H1 (cell line): Measurements from ENCODE around the gene PSMD5. TPM values are rescaled to one million over a fixed set of nuclear protein-coding genes. Genes with fewer than 3 reads are reported as not detected.

ENCODE experiments used
- CTCF ChIA-PET: fragments of 300-600 bp; sonication (Branson Sonifier 250); formaldehyde crosslinking; loops from one replicate; lab custom pipeline; 2021; ENCODE audit not compliant: partially characterized antibody; lab: Charles Lee
- POLR2A ChIA-PET: fragments of 300-600 bp; sonication (Branson Sonifier 250); formaldehyde crosslinking; loops from one replicate; lab custom pipeline; 2021; ENCODE audit warnings: inconsistent platforms; ENCODE audit not compliant: partially characterized antibody; lab: Charles Lee
- DNase-seq, 2 experiments: peaks; one replicate each; pipeline versions ENCODE4 v3.0.0 to v3.0.0-alpha.2; 2010 to 2022; ENCODE audit warnings: low spot score in 2 of 2, low read depth in 1 of 2, mixed read lengths in 1 of 2
- FAIRE-seq: peaks from 2 replicates; lab custom pipeline; 2011; peaks lifted over from hg19 to GRCh38; lab: Jason Lieb, UNC
- H2AFZ ChIP-seq: 2 replicates; pipeline ENCODE4 v1.8.1; 2012; ENCODE audit warnings: low read length, inconsistent platforms
- H2AK5ac ChIP-seq: 2 replicates; pipeline ENCODE4 v1.6.1; 2013; ENCODE audit warnings: low read depth, low read length
- H2BK120ac ChIP-seq: replicated peaks from 2 replicates; pipeline ENCODE3; 2013; ENCODE audit warnings: low read depth, low read length, inconsistent platforms
- H2BK12ac ChIP-seq: 2 replicates; pipeline ENCODE4 v1.6.1; 2013; ENCODE audit warnings: low read depth, low read length
- H2BK15ac ChIP-seq: 2 replicates; pipeline ENCODE4 v1.6.1; 2013; ENCODE audit warnings: low read length
- H2BK20ac ChIP-seq: 2 replicates; pipeline ENCODE4 v1.6.1; 2013; ENCODE audit warnings: low read length
- H2BK5ac ChIP-seq: 2 replicates; pipeline ENCODE4 v1.6.1; 2013; ENCODE audit warnings: low read depth, low read length
- H3K14ac ChIP-seq: 2 replicates; pipeline ENCODE4 v1.6.1; 2013; ENCODE audit warnings: inconsistent platforms; ENCODE audit not compliant: insufficient read length
- H3K18ac ChIP-seq: 2 replicates; pipeline ENCODE4 v1.6.1; 2013; ENCODE audit warnings: low read length; ENCODE audit errors: extremely low read depth
- H3K23ac ChIP-seq: 2 replicates; pipeline ENCODE4 v1.6.1; 2013; ENCODE audit warnings: inconsistent platforms; ENCODE audit not compliant: insufficient read length
- H3K23me2 ChIP-seq: 2 replicates; pipeline ENCODE4 v1.6.1; 2013; ENCODE audit warnings: low read depth, low read length
- H3K27ac ChIP-seq: 2 replicates; pipeline ENCODE4 v1.6.1; 2011; ENCODE audit warnings: low read depth, low read length, inconsistent platforms
- H3K27me3 ChIP-seq, 4 experiments: replicated peaks in 1 of 4; 1 replicate in 1 of 4; 2 replicates in 3 of 4; pipeline versions ENCODE4 v1.6.1 to v1.8.1; 2011 to 2013; ENCODE audit warnings: low read length in 3 of 4, mild to moderate bottlenecking in 3 of 4, inconsistent platforms in 2 of 4, mixed read lengths in 2 of 4, moderate library complexity in 1 of 4; ENCODE audit not compliant: control insufficient read depth in 3 of 4, insufficient read depth in 3 of 4; ENCODE audit errors: extremely low read depth in 1 of 4
- H3K36me3 ChIP-seq, 4 experiments: 2 replicates each; pipeline versions ENCODE4 v1.6.1 to v1.8.1; 2011 to 2013; ENCODE audit warnings: mild to moderate bottlenecking in 4 of 4, low read length in 3 of 4, moderate library complexity in 2 of 4, control low read depth in 1 of 4, inconsistent platforms in 1 of 4; ENCODE audit not compliant: insufficient read depth in 4 of 4, control insufficient read depth in 2 of 4
- H3K4ac ChIP-seq: replicated peaks from 2 replicates; pipeline ENCODE3; 2013; ENCODE audit warnings: low read length, low read depth, mixed read lengths, inconsistent platforms; ENCODE audit not compliant: insufficient read length
- H3K4me1 ChIP-seq, 4 experiments: replicated peaks in 1 of 4; 1 replicate in 1 of 4; 2 replicates in 3 of 4; pipeline versions ENCODE4 v1.6.1 to v1.8.1; 2011 to 2013; ENCODE audit warnings: low read length in 3 of 4, inconsistent platforms in 2 of 4, mixed read lengths in 1 of 4; ENCODE audit not compliant: insufficient read depth in 4 of 4, control insufficient read depth in 3 of 4
- H3K4me2 ChIP-seq, 2 experiments: 2 replicates each; pipeline versions ENCODE4 v1.6.1 to v1.8.1; 2011 to 2013; ENCODE audit warnings: low read depth in 2 of 2, low read length in 2 of 2, control low read depth in 1 of 2, inconsistent platforms in 1 of 2, mild to moderate bottlenecking in 1 of 2; ENCODE audit not compliant: insufficient read depth in 1 of 2
- H3K4me3 ChIP-seq, 4 experiments: fragments of 200-600, 300-600 bp in 1 of 4; sonication (generic), shearing (Covaris generic), sonication (Bioruptor Twin) in 1 of 4; 2 replicates each; pipeline versions ENCODE4 v1.5.1 to v1.8.1; 2011 to 2016; ENCODE audit warnings: low read length in 4 of 4, low read depth in 3 of 4, control low read depth in 2 of 4, inconsistent platforms in 2 of 4, mild to moderate bottlenecking in 2 of 4, mixed read lengths in 1 of 4, moderate library complexity in 1 of 4; ENCODE audit not compliant: insufficient read depth in 2 of 4; ENCODE audit errors: extremely low read depth in 1 of 4
- H3K56ac ChIP-seq: replicated peaks from 2 replicates; pipeline ENCODE3; 2013; ENCODE audit warnings: low read depth, mild to moderate bottlenecking, mixed read lengths, low read length, inconsistent platforms; ENCODE audit not compliant: insufficient read length
- H3K79me1 ChIP-seq: 2 replicates; pipeline ENCODE4 v1.6.1; 2013; ENCODE audit warnings: low read depth, low read length, control low read depth
- H3K79me2 ChIP-seq, 2 experiments: 2 replicates each; pipeline versions ENCODE4 v1.6.1 to v1.8.1; 2012 to 2013; ENCODE audit warnings: low read length in 2 of 2, mild to moderate bottlenecking in 2 of 2, inconsistent platforms in 1 of 2; ENCODE audit not compliant: insufficient read depth in 2 of 2, control insufficient read depth in 1 of 2
- H3K9ac ChIP-seq, 4 experiments: replicated peaks in 1 of 4; 1 replicate in 1 of 4; 2 replicates in 3 of 4; pipeline versions ENCODE4 v1.6.1 to v1.8.1; 2011 to 2013; ENCODE audit warnings: low read depth in 3 of 4, low read length in 3 of 4, control low read depth in 2 of 4, mild to moderate bottlenecking in 2 of 4, moderate library complexity in 2 of 4, inconsistent platforms in 1 of 4; ENCODE audit errors: extremely low read depth in 1 of 4
- H3K9me3 ChIP-seq, 2 experiments: 2 replicates each; pipeline versions ENCODE4 v1.6.1 to v1.8.1; 2012 to 2013; ENCODE audit warnings: mild to moderate bottlenecking in 2 of 2, moderate library complexity in 2 of 2, control low read depth in 1 of 2, inconsistent platforms in 1 of 2, low read depth in 1 of 2, low read length in 1 of 2, mixed read lengths in 1 of 2; ENCODE audit not compliant: insufficient read depth in 2 of 2
- H4K20me1 ChIP-seq, 2 experiments: replicated peaks in 1 of 2; 2 replicates each; pipeline versions ENCODE3 to v1.8.1; 2011 to 2013; ENCODE audit warnings: inconsistent platforms in 2 of 2, low read length in 2 of 2, mild to moderate bottlenecking in 1 of 2; ENCODE audit not compliant: insufficient read depth in 2 of 2, control insufficient read depth in 1 of 2
- H4K5ac ChIP-seq: 2 replicates; pipeline ENCODE4 v1.6.1; 2013; ENCODE audit warnings: low read length, low read depth, mixed read lengths, inconsistent platforms; ENCODE audit not compliant: insufficient read length
- H4K8ac ChIP-seq: 2 replicates; pipeline ENCODE4 v1.8.0; 2013; ENCODE audit warnings: mild to moderate bottlenecking, moderate library complexity, low read length, inconsistent platforms; ENCODE audit not compliant: insufficient read depth; ENCODE audit errors: extremely low read depth
- H4K91ac ChIP-seq: replicated peaks from 2 replicates; pipeline ENCODE3; 2013; ENCODE audit warnings: low read length, mixed read lengths, inconsistent platforms; ENCODE audit not compliant: insufficient read length
- BACH1 ChIP-seq: IDR thresholded peaks from 2 replicates; pipeline ENCODE4 v1.6.1; 2012; ENCODE audit warnings: low read length, improper control_type of control experiment
- CBX5 ChIP-seq: fragments of 300-800, 300-1000 bp; sonication (generic); IDR thresholded peaks from 2 replicates; pipeline ENCODE4 v1.7.1; 2016; ENCODE audit warnings: antibody characterized with exemption, low read length, low read depth
- MAFK ChIP-seq: IDR thresholded peaks from 2 replicates; pipeline ENCODE4 v1.6.1; 2012; ENCODE audit warnings: low read depth, mild to moderate bottlenecking, improper control_type of control experiment, low read length
- NANOG ChIP-seq: IDR thresholded peaks from 2 replicates; pipeline ENCODE4 v1.6.1; 2011; ENCODE audit warnings: low read length, low read depth, mild to moderate bottlenecking, inconsistent platforms; ENCODE audit not compliant: insufficient read depth, poor library complexity, severe bottlenecking
- RNF2 ChIP-seq: fragments of 200-900, 300-1000 bp; sonication (generic); IDR thresholded peaks from 2 replicates; pipeline ENCODE4 v1.7.1; 2016; ENCODE audit warnings: borderline replicate concordance, low read depth, mild to moderate bottlenecking, antibody characterized with exemption, low read length; ENCODE audit not compliant: poor library complexity, severe bottlenecking; ENCODE audit errors: missing control alignments
- RXRA ChIP-seq: IDR thresholded peaks from 2 replicates; pipeline ENCODE4 v1.6.1; 2011; ENCODE audit warnings: low read depth, mild to moderate bottlenecking, low read length, moderate library complexity; ENCODE audit not compliant: insufficient read depth
- SIN3A ChIP-seq, 2 experiments: IDR thresholded peaks in 1 of 2; conservative IDR thresholded peaks in 1 of 2; 2 replicates each; pipeline ENCODE4 v1.6.1; 2011 to 2012; ENCODE audit warnings: low read length in 2 of 2, improper control_type of control experiment in 1 of 2, low read depth in 1 of 2, mild to moderate bottlenecking in 1 of 2
- SP2 ChIP-seq: IDR thresholded peaks from 2 replicates; pipeline ENCODE4 v1.6.1; 2012; ENCODE audit warnings: mild to moderate bottlenecking, low read length, inconsistent platforms
- SUZ12 ChIP-seq: fragments of 200-600 bp; sonication (generic); IDR thresholded peaks from 2 replicates; pipeline ENCODE4 v1.6.1; 2012; ENCODE audit warnings: mild to moderate bottlenecking, inconsistent platforms, low read length, moderate library complexity, mixed read lengths
- TAF7 ChIP-seq: optimal IDR thresholded peaks from 2 replicates; pipeline ENCODE3; 2011; ENCODE audit warnings: low read depth, mild to moderate bottlenecking, inconsistent platforms, low read length, moderate library complexity, borderline replicate concordance
- WGBS, 2 experiments: shearing (Covaris generic) in 1 of 2; methylation state at CpG; one replicate each; pipeline versions ENCODE4 v1.1.6 to v1.1.7; 2013 to 2015; ENCODE audit warnings: low lambda C conversion rate in 2 of 2, mixed read lengths in 2 of 2, inconsistent platforms in 1 of 2, low coverage in 1 of 2, missing lambda C conversion rate in 1 of 2; ENCODE audit not compliant: insufficient replicate concordance in 2 of 2, insufficient coverage in 1 of 2, insufficient read length in 1 of 2; ENCODE audit errors: extremely low coverage in 1 of 2, missing lambda C conversion rate in 1 of 2; 5-methylcytosine and 5-hydroxymethylcytosine counted together
- polyA plus RNA-seq, 7 experiments: library from polyadenylated mRNA; depleted of rRNA in 3 of 7; stranded (reverse) in 5 of 7; unstranded in 2 of 7; fragments of >200 nt in 5 of 7; fragments of 200-250 nt in 2 of 7; gene quantifications; 1 replicate in 5 of 7; 2 replicates in 1 of 7; 4 replicates in 1 of 7; pipeline versions ENCODE4 v1.2.1 to v1.2.3, GENCODE V29; 2011 to 2013; ENCODE audit warnings: missing spikeins in 2 of 7, mixed read lengths in 2 of 7
- total RNA-seq: library from RNA; stranded (reverse); fragmentation: NEBNext Ultra II Directional; extraction: Animal tissue kit (Norgen Biotek cat#: 25700); gene quantifications from 2 replicates; pipeline ENCODE4 v1.2.1, GENCODE V29; 2021
- TF ChIP-seq, protein P1 (sequence below): IDR thresholded peaks from 2 replicates; pipeline ENCODE4 v1.6.1; 2012; ENCODE audit warnings: inconsistent platforms
- TF ChIP-seq, protein P2 (sequence below): IDR thresholded peaks from 2 replicates; pipeline ENCODE4 v1.6.1; 2012; ENCODE audit warnings: inconsistent platforms

The PSMD5 gene
- total and polyA plus RNA-seq, 2 of the 8 experiments (the other 6 are each of a cell fraction or from before 2014, with no cell fraction given), result 19.2 to 30.5 TPM

- no peaks in the 10 kb centered on the region for H3K36me3 ChIP-seq
- TF ChIP-seq CBX5 (no peak), SP2 (no peak), SIN3A (conservative IDR thresholded peaks at IDR 0.05 in 1 of 2, IDR thresholded peaks at IDR 0.05 in 1 of 2; ENCODE audit: low read depth in 1 of 2, low read length in 2 of 2) (no peak), RNF2 (no peak), NANOG (no peak), RXRA (no peak), BACH1 (no peak), TAF7 (no peak), SUZ12 (no peak), MAFK (no peak)
- TF ChIP-seq, protein P1, sequence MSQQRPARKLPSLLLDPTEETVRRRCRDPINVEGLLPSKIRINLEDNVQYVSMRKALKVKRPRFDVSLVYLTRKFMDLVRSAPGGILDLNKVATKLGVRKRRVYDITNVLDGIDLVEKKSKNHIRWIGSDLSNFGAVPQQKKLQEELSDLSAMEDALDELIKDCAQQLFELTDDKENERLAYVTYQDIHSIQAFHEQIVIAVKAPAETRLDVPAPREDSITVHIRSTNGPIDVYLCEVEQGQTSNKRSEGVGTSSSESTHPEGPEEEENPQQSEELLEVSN, result no peak
- TF ChIP-seq, protein P2, sequence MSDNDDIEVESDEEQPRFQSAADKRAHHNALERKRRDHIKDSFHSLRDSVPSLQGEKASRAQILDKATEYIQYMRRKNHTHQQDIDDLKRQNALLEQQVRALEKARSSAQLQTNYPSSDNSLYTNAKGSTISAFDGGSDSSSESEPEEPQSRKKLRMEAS, result no peak
Observed at GRCh38 chr9:120885457-120885856, 42.7 kb upstream of the PSMD5 start.

More at GRCh38 chr9:120885457-120885856, 42.7 kb upstream of the PSMD5 start:
- H2BK12ac ChIP-seq, result no peak overlapping the region
- no peaks in the 10 kb centered on the region; the same call in 1 of the 2 replicates for H3K23me2 ChIP-seq
- H3K27ac ChIP-seq, result no peak overlapping the region
- DNase-seq, result no peak
- H2BK20ac ChIP-seq, result no peak overlapping the region
- H2BK15ac ChIP-seq, result no peak overlapping the region
- no peak overlapping the region for H3K9ac ChIP-seq
- no peak overlapping the region for H4K8ac ChIP-seq
- no peaks in the 10 kb centered on the region for H3K79me1 ChIP-seq
- H3K4me2 ChIP-seq, result no peak overlapping the region
- H4K20me1 ChIP-seq, result no peaks in the 10 kb centered on the region
- H3K56ac ChIP-seq, result no peak overlapping the region
- H4K91ac ChIP-seq, result no peak overlapping the region
- H2BK120ac ChIP-seq, result no peak overlapping the region
- H2AK5ac ChIP-seq, result no peak overlapping the region
- H3K4me1 ChIP-seq, result peaks cover 0 to under 1% (median 0%) of the 10 kb centered on the region in 4 experiments; a peak in 2 of 7 replicates
- no peak overlapping the region for H3K14ac ChIP-seq
- no peak for FAIRE-seq
- no peaks in the 10 kb centered on the region for H3K27me3 ChIP-seq
- H2AFZ ChIP-seq, result no peak overlapping the region
- no peaks in the 10 kb centered on the region for H3K9me3 ChIP-seq
- H3K4ac ChIP-seq, result no peak overlapping the region
- CTCF ChIA-PET, result interaction anchor here (0.7 to 2.2 kb wide), 10 partner anchors 9 to 170 kb away, joined by 3 to 8 read pairs (median 4); no protein-coding TSS in a partner anchor
- no peak overlapping the region for H3K18ac ChIP-seq
- H3K79me2 ChIP-seq, result no peaks in the 10 kb centered on the region
- WGBS, 2 experiments, result 63% methylated on average over 3 of the region's 3 CpGs; no CpG with 5 or more reads in 1 of the 2 experiments
- POLR2A ChIA-PET, result interaction anchor here (0.9 to 1.2 kb wide), 2 partner anchors 12 to 92 kb away, joined by 3 to 5 read pairs; partner anchors contain the start of gene FBXW2
- H3K4me3 ChIP-seq, result no peak overlapping the region
- no peak overlapping the region for H2BK5ac ChIP-seq
- H3K23ac ChIP-seq, result no peak overlapping the region
- H4K5ac ChIP-seq, result no peak overlapping the region
